NCI-H1930 (cell line): ENCODE results near the gene HECTD2.
"Not testable (repeated sequence)": the region's sequence is repeated elsewhere in the genome, so short reads cannot be mapped to it uniquely, and the experiment has no call there.

Source experiments
- DNase-seq, 2 experiments: peaks; one replicate each; lab custom pipeline; 2025; lab: John Stamatoyannopoulos, UW

Gene HECTD2

GRCh38 chr10:91409869-91410637 lies at the start of gene HECTD2:
HECTD2 (plus strand) TSS chr10:91410344; CDS start chr10:91410439, 95 bp downstream.
- DNase-seq, result peak; percentile 40 to 47

DNA sequence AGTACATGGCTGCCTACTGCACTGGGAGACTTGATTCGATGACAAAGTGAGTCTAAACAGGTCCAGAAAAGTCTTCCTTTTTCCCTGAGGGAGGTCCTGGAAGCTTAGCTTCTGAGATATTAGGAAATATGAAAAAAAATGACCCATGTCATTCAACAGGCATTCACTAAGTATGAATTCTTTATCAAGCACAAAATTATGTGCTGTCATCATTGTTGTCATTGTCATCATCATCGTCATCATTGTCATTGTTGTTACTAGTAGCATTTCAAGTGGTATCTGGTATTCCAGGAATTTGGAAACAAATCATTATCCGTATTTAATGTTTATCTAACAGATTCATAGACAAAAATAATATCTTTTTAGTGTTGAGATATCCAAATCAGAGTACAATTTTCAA lies 49.7 kb upstream of the HECTD2 start:
- no peak for DNase-seq

GRCh38 chr10:91365519-91365918 lies 44.6 kb upstream of the HECTD2 start:
- DNase-seq, result not testable (repeated sequence)

- no peak for DNase-seq
Observed at GRCh38 chr10:91366704-91367103, 43.4 kb upstream of the HECTD2 start.

DNA sequence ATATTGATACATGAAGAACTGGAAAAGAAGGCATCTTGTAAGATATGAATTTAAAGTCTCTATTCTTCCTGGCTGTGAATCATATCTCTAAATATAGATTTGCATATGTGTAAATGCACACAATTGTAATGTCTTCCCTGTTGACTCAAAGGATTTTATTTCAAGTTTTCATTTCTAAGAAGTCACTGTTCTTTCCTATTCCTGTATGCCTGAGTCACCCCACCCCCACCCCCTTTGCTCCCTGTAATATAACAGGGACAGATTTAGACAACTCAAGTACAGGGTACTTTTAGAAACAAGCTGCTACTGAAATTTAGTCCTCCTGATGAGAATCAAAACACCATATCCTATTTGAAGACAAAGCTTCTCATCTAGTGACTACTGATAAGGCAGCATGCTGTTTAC lies 43.0 kb upstream of the HECTD2 start:
- no peak for DNase-seq

GRCh38 chr10:91367558-91367957 lies 42.6 kb upstream of the HECTD2 start:
- DNase-seq, result no peak

- not testable (repeated sequence) for DNase-seq
Observed at GRCh38 chr10:91369978-91370589, 40.1 kb upstream of the HECTD2 start.

DNA sequence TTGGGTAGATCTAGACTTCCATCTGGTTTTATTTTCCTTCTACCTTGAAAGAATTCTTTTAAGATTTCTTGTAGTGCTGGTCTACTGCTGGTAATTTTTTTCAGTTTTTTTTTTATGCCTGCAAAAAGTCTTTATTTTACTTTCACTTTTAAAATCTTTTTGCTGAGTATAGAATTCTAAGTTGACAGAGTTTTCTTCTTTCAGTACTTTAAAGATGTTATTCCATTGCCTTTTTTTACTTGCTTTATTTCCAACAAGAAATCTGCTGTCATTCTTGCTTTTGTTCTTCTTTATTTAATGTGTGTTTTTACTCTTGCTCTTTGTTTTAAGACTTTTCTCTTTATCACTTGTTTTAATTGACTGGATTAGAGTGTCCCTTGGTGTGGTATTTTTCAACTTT lies 36.1 kb upstream of the HECTD2 start:
- no peak for DNase-seq

DNA sequence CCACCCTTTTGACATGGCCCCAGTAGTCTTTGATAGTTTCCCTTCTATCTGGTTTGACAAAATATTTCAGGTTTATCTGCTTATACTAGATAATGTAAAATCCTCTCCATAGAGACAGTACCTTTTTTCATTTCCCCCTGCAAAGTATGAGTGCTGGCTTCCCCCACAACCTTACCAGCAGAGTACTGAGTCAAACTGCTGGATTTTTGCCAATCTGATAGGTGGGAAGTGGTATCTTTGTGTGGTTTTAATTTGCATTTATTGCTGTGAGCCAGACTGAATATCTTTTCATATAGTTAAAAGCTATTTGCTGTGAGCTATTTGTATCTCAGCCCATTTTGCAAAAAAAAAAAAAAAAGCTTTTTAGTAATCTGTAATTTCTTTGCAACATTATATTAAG lies 32.1 kb upstream of the HECTD2 start:
- no peak for DNase-seq

DNA sequence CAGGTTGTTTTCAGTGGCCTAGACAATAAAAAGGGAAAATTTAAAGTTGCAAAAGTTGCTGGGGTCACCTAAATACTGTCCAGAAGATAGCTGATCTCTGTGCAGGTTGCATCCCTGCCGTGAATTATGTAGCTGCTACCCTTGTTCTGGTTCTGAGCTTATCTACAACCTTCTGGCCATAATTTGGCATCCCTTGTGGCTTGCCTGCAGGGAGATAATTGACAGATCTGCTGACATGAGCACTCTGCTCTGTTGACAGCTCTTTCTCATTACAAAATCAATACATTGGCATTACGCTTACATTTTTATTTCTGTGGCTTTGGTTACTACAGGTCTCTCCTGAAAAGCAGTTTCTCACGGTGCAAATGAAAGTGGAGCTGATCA lies 29.3 kb upstream of the HECTD2 start:
- DNase-seq, result no peak

DNA sequence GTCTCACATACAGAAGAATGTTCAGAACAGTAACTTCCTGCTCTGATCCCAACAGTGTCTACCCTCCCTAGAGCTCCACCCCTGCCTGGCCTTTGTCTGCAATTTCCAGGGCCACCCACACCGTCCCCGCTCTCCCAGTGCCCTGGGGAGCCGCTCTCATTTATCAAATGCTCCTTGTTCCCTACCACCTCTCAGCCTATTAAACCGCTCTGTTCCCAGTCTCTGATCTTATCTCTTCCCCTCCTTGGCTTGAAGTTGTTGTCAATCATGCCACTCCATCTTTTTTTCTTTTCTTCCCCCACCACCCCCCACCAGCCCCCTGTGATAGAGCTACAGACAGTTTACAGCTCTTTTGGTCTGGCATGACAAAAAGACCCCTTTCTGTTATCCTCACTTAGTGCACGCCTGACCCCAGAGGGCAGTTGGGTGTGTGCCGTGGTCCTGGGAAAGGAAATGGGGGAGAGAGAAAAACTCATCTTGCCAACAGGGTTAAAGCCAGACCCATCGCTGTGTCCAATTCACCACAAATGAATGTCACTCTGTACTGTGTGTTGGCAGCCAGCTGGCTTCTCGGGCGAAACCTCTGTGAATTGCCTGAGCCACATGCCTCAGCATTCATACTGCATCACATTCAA lies 28.8 kb upstream of the HECTD2 start:
- DNase-seq, result no peak

DNA sequence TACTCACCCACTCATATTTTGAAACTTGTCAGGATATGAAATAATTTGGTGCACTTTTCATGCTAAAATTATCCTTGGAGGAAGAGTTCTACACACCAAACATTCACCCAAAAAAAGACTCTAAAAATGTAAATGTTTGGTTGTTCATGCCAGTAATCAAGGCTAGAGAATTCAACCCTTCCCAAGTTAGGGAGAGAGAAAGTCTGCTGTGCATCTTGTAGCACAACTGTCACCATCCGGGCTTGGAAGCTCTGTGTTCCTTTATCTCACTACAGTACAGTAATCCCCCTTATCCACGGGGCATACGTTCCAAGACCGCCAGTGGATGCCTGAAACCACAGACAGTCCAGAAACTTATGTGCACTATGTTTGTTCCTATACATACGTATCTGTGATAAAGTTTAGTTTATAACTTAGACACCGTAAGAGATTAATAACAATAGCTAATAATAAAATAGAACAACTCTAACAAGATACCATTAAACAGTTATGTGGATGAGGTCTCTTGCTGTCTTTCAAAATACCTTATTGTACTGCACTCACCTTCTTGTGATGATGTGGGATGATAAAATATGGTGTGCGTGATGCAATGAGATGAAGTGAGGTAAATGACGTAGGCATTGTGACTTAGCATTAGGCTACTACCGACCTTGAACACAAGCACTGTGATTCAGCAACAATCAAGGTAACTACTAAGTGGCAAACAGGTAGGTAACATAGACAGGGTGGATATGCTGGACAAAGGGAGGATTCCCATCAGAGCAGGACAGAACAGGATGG lies 24.6 kb upstream of the HECTD2 start:
- no peak for DNase-seq

DNA sequence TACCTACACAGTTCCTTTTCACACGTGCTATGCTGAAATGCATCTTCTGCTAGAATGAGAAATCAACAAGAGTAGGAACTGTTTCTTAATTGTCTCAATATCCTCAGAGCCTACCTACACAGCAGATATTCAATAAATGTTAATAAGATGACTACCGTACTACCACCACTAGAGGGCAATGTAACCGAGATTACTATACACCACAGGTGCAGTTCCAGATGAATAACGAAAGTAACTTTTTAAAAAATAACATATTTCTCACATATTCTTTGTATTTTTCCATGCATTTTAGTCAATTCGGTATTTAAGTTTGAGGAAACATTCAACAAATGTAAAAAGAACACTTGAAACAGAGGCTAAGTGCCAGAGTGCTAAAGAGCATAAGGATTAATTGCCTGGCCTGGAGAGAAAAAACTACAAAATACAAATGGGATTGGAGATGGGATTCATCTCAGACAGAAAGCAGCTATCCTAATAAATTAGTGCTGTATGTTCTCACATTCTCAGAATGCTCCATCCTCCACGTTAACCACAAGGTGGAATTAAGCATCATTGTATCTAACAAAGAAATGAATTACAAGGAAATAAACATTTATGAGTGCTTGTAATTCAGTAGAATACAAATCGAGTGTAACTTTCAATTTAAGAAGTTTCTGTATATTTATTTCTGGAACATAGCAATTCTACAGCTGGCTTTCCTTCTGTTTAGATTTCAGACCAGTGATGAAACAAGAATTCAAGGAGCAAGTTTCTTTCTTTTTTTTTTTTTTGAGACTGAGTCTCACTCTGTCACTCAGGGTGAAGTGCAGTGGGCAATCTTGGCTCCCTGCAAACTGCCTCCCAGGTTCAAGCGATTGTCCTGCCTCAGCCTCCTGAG lies 20.3 kb upstream of the HECTD2 start:
- peak in 1 of 2 experiments; percentile 37 for DNase-seq

- not testable (repeated sequence) for DNase-seq
Observed at GRCh38 chr10:91390513-91390825, 19.7 kb upstream of the HECTD2 start.

GRCh38 chr10:91391920-91392319 lies 18.2 kb upstream of the HECTD2 start:
- no peak for DNase-seq

- DNase-seq, result no peak
Observed at GRCh38 chr10:91406322-91406721, 3.8 kb upstream of the HECTD2 start.

GRCh38 chr10:91409069-91409868 lies 875 bp upstream of the HECTD2 start:
- peak; percentile 35 to 47 for DNase-seq

DNA sequence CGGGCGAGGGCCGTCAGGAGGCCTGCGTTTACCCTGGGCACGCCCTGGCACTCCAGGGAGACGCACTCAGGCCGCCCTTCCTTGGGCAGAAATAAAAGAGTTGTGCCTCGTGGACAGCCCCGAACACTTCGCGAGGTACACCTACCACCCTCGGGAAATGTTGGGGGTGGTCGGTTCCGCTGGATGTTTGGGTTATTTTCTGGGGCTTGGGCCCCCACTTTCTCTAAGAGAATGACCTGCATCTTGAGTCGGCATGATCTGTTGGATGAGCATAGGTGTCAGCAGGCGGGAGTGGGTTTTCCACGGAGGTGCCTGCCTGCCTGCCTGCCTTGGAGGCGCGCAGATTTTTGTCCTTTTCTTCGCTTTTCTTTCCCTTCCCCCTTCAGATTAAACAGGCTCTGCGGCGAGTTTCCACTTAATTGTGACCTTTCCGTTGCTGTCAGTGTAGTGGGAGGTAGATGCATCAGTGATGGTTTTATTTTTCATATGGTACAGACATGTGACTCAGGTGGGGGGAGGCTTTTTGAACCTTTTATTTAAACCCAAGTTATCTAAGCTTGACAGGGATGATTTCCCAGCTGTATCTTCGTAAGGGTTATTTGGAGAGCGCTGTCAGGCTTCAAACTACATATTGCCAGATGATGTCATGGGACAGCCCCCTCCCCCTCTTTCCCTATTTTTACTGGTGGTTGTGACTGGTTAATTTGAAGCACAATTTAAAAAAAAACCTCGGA lies 661 bp downstream of the HECTD2 start:
- DNase-seq, result no peak

DNA sequence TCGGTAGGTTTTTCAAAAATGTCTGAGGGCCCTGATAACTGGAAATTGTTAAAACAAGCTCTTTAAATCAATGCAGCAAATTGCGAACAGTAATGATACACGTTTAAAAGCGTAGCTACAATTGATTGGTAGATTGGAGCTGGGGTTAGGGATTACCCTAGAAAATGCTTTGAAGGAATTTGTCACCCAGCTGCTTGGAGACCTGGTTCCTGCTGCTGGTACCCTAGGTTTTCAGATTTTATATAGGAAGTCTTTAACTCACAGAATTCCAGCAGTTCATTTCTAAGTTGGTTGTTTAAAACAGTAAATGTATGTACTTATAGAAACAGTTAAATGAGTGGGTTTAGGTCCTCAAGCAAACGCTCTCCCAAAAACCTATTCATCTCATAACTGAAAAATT lies 1.5 kb downstream of the HECTD2 start:
- no peak for DNase-seq
